Endothelial cell of umbilical vein (primary cell): Measurements from ENCODE around the gene ADAMTS17. TPM values are rescaled to one million over a fixed set of nuclear protein-coding genes. Genes with fewer than 3 reads are reported as not detected.

Source experiments
- BruUV-seq: library from RNA; stranded (reverse); fragments of 400-500 nt; replicated peaks from 2 replicates; lab custom pipeline; 2021; lab: Mats Ljungman, UMichigan
- CTCF ChIA-PET: fragments of 300-600, 350-600 bp; sonication (Branson Sonifier 250); formaldehyde crosslinking; loops from one replicate; lab custom pipeline; 2021; ENCODE audit warnings: antibody characterized with exemption, inconsistent platforms; lab: Charles Lee
- POLR2A ChIA-PET: fragments of 300-600, 350-600 bp; sonication (Branson Sonifier 250); formaldehyde crosslinking; loops from one replicate; lab custom pipeline; 2021; ENCODE audit warnings: antibody characterized with exemption, inconsistent platforms; lab: Charles Lee
- DNase-seq: peaks from one replicate; pipeline ENCODE4 v3.0.0-alpha.2; 2011; ENCODE audit warnings: low read depth, low spot score
- FAIRE-seq: peaks from 2 replicates; lab custom pipeline; 2011; peaks lifted over from hg19 to GRCh38; lab: Jason Lieb, UNC
- H2AFZ ChIP-seq: 2 replicates; pipeline ENCODE4 v1.6.0; 2012; ENCODE audit warnings: low read depth, low read length, control low read depth, inconsistent platforms
- H3K27ac ChIP-seq: 2 replicates; pipeline ENCODE4 v1.5.1; 2011; ENCODE audit warnings: low read depth, mild to moderate bottlenecking, control low read depth, low read length, moderate library complexity; ENCODE audit not compliant: insufficient read depth
- H3K27me3 ChIP-seq, 2 experiments: 2 replicates each; pipeline versions ENCODE4 v1.6.0 to v1.6.1; 2011; ENCODE audit warnings: low read length in 2 of 2, mixed read lengths in 1 of 2; ENCODE audit not compliant: control insufficient read depth in 2 of 2, insufficient read depth in 2 of 2
- H3K36me3 ChIP-seq, 2 experiments: 2 replicates in 1 of 2; 3 replicates in 1 of 2; pipeline ENCODE4 v1.5.1; 2011; ENCODE audit warnings: low read length in 2 of 2, mild to moderate bottlenecking in 1 of 2, moderate library complexity in 1 of 2; ENCODE audit not compliant: control insufficient read depth in 2 of 2, insufficient read depth in 2 of 2; ENCODE audit errors: extremely low read depth in 1 of 2
- H3K4me1 ChIP-seq: 3 replicates; pipeline ENCODE4 v1.5.1; 2011; ENCODE audit warnings: mild to moderate bottlenecking, low read length; ENCODE audit not compliant: control insufficient read depth, insufficient read depth; ENCODE audit errors: extremely low read depth
- H3K4me2 ChIP-seq: 2 replicates; pipeline ENCODE4 v1.6.1; 2011; ENCODE audit warnings: low read length, control low read depth, mixed read lengths; ENCODE audit not compliant: insufficient read depth
- H3K4me3 ChIP-seq, 3 experiments: fragments of 200-600 bp in 1 of 3; sonication (generic), shearing (Covaris generic) in 1 of 3; replicated peaks in 1 of 3; 2 replicates each; pipeline ENCODE4 v1.5.1; 2011 to 2016; ENCODE audit warnings: control low read depth in 3 of 3, low read length in 3 of 3, mild to moderate bottlenecking in 2 of 3, inconsistent platforms in 1 of 3, low read depth in 1 of 3, moderate library complexity in 1 of 3; ENCODE audit not compliant: insufficient read depth in 1 of 3
- H3K79me2 ChIP-seq: 2 replicates; pipeline ENCODE4 v1.6.0; 2012; ENCODE audit warnings: low read length, inconsistent platforms; ENCODE audit not compliant: control insufficient read depth, insufficient read depth
- H3K9ac ChIP-seq: replicated peaks from 2 replicates; pipeline ENCODE3; 2011; ENCODE audit warnings: low read length, control low read depth; ENCODE audit not compliant: insufficient read depth; ENCODE audit errors: extremely low read depth
- H3K9me1 ChIP-seq: replicated peaks from 3 replicates; pipeline ENCODE4 v1.6.0; 2011; ENCODE audit warnings: mild to moderate bottlenecking, low read length; ENCODE audit not compliant: control insufficient read depth, insufficient read depth; ENCODE audit errors: extremely low read depth
- H3K9me3 ChIP-seq: replicated peaks from 2 replicates; pipeline ENCODE4 v1.5.1; 2012; ENCODE audit warnings: low read length, inconsistent platforms; ENCODE audit not compliant: control insufficient read depth, insufficient read depth
- H4K20me1 ChIP-seq: replicated peaks from 2 replicates; pipeline ENCODE3; 2011; ENCODE audit warnings: mild to moderate bottlenecking, low read length; ENCODE audit not compliant: control insufficient read depth, insufficient read depth; ENCODE audit errors: extremely low read depth
- EZH2 ChIP-seq: IDR thresholded peaks from 2 replicates; pipeline ENCODE4 v1.6.1; 2012; ENCODE audit warnings: borderline replicate concordance, low read depth, mild to moderate bottlenecking, moderate library complexity, low read length, inconsistent platforms; ENCODE audit not compliant: severe bottlenecking
- FOS ChIP-seq: IDR thresholded peaks from 2 replicates; pipeline ENCODE4 v1.6.1; 2011; ENCODE audit warnings: mild to moderate bottlenecking, low read length, moderate library complexity, borderline replicate concordance; ENCODE audit not compliant: insufficient read depth
- GATA2 ChIP-seq: IDR thresholded peaks from 2 replicates; pipeline ENCODE4 v1.7.0; 2011; ENCODE audit warnings: low read depth, mild to moderate bottlenecking, moderate library complexity, mixed read lengths, low read length; ENCODE audit not compliant: insufficient read length, insufficient read depth
- JUN ChIP-seq: IDR thresholded peaks from 2 replicates; pipeline ENCODE4 v1.6.1; 2011; ENCODE audit warnings: borderline replicate concordance, low read depth; ENCODE audit not compliant: insufficient read length, insufficient read depth
- MYC ChIP-seq: IDR thresholded peaks from one replicate; pipeline ENCODE4 v1.6.1; 2011; ENCODE audit warnings: mild to moderate bottlenecking, low read depth, low read length
- POLR2A ChIP-seq: IDR thresholded peaks from 2 replicates; pipeline ENCODE4 v1.6.1; 2012; ENCODE audit warnings: low read depth, mild to moderate bottlenecking, control low read depth, low read length
- POLR2AphosphoS5 ChIP-seq: IDR thresholded peaks from 2 replicates; pipeline ENCODE4 v1.6.1; 2012; ENCODE audit warnings: low read depth, mild to moderate bottlenecking, control low read depth, low read length, moderate library complexity; ENCODE audit not compliant: insufficient read depth
- dilution Hi-C: fragments of 300-500 bp; cut with MboI; formaldehyde crosslinking; loops from one replicate; pipeline ENCODE4 v1.15.0; 2019; ENCODE audit warnings: low sequenced_read_pairs; ENCODE audit not compliant: extremely low pct_ligation_motif_present
- intact Hi-C: fragments of 100-400 bp; cut with micrococcal nuclease; formaldehyde crosslinking; loops from one replicate; pipeline ENCODE4 v1.10.0; 2022
- polyA plus RNA-seq, 4 experiments: library from polyadenylated mRNA; depleted of rRNA in 3 of 4; stranded (reverse) in 3 of 4; unstranded in 1 of 4; fragments of >200 nt; gene quantifications; 2 replicates each; pipeline versions ENCODE4 v1.2.1 to v1.2.3, GENCODE V29; 2011 to 2012; ENCODE audit warnings: missing spikeins in 1 of 4
- total RNA-seq: library from RNA; stranded (reverse); gene quantifications from 2 replicates; pipeline ENCODE4 v1.2.3, GENCODE V29; 2021
- TF ChIP-seq, protein P1 (sequence below): IDR thresholded peaks from 2 replicates; pipeline ENCODE4 v1.6.1; 2011; ENCODE audit not compliant: insufficient read depth, insufficient read length
- TF ChIP-seq, protein P2 (sequence below), 2 donors: IDR thresholded peaks; 1 replicate in 1 of 2; 2 replicates in 1 of 2; pipeline ENCODE4 v1.5.1; 2011; ENCODE audit warnings: low read length in 2 of 2, mild to moderate bottlenecking in 2 of 2, moderate library complexity in 2 of 2, control low read depth in 1 of 2, inconsistent platforms in 1 of 2, low read depth in 1 of 2; ENCODE audit not compliant: insufficient read depth in 1 of 2; ENCODE audit errors: extremely low read depth in 1 of 2

ADAMTS17 gene
- total and polyA plus RNA-seq, 2 donors (not counting 3 experiments of a cell fraction or from before 2014, with no cell fraction given): 0.12 TPM; not detected in 1

DNA sequence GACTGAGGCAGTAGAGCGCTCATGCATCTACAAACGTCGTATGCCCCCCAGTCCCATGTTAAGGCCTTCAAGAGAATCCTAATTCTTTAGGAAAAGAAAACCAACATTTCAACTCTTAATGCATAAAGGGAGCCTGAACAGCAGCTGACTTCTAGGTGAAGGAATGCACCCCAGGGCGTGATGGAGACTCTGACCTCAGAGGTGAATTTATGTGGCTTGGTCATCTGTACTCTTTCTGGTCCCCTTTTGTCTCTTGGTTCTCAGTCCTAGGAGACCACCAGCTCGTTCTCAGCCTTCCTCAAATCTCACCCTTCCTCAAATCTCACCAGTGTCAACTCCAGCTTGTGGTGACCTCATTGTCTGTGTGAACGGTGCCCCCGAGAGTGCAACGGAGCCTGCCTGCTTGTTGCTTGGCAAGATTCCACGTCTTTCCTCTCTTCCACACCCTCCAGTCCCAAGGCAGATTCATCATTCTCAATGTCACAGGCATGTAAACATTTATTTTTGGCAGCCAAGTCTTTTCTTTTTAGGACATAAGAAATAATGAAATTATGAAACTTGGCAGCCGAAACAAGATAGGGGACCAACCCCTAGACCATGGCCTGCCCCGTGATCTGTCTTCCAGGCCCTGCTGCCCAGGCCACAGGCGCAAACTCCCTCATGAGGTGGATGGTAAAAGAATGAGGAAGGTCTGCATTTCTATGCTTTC lies 166.2 kb downstream of the ADAMTS17 start:
- Histone ChIP-seq H3K4me3 (no peak overlapping the region), H3K9me1 (no peaks in the 10 kb centered on the region), H3K27ac (no peak overlapping the region), H3K4me1 (no peaks in the 10 kb centered on the region), H3K9me3 (no peaks in the 10 kb centered on the region), H3K79me2 (no peaks in the 10 kb centered on the region), H3K36me3 (no peaks in the 10 kb centered on the region), H4K20me1 (no peaks in the 10 kb centered on the region), H2AFZ (no peak overlapping the region), H3K27me3 (no peaks in the 10 kb centered on the region), H3K4me2 (no peak overlapping the region), H3K9ac (no peak overlapping the region)
- POLR2A ChIA-PET: no interaction called here
- dilution Hi-C loops: no loop called here
- no TSS peak for BruUV-seq
- DNase-seq (no peak), FAIRE-seq (no peak)
- TF ChIP-seq, protein P1, sequence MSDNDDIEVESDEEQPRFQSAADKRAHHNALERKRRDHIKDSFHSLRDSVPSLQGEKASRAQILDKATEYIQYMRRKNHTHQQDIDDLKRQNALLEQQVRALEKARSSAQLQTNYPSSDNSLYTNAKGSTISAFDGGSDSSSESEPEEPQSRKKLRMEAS: no peak
- TF ChIP-seq MYC (no peak), EZH2 (no peak), FOS (no peak), JUN (no peak), GATA2 (no peak), POLR2AphosphoS5 (no peak), POLR2A (no peak)
- TF ChIP-seq, protein P2, sequence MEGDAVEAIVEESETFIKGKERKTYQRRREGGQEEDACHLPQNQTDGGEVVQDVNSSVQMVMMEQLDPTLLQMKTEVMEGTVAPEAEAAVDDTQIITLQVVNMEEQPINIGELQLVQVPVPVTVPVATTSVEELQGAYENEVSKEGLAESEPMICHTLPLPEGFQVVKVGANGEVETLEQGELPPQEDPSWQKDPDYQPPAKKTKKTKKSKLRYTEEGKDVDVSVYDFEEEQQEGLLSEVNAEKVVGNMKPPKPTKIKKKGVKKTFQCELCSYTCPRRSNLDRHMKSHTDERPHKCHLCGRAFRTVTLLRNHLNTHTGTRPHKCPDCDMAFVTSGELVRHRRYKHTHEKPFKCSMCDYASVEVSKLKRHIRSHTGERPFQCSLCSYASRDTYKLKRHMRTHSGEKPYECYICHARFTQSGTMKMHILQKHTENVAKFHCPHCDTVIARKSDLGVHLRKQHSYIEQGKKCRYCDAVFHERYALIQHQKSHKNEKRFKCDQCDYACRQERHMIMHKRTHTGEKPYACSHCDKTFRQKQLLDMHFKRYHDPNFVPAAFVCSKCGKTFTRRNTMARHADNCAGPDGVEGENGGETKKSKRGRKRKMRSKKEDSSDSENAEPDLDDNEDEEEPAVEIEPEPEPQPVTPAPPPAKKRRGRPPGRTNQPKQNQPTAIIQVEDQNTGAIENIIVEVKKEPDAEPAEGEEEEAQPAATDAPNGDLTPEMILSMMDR (IDR thresholded peaks at IDR 0.05; ENCODE audit: extremely low read depth in 1 of 2, insufficient read depth in 1 of 2, low read depth in 1 of 2, low read length in 2 of 2): no peak
- intact Hi-C loops: no loop called here
- CTCF ChIA-PET: no interaction called here
